ENCODE measurements around the gene SKP2.

- TF ChIP-seq CTCF (IDR thresholded peaks at IDR 0.05; ENCODE audit: insufficient read depth, low read depth, low read length) = no peak
- TF ChIP-seq EZH2 (IDR thresholded peaks at IDR 0.05; ENCODE audit: insufficient read depth, low read length) = no peak
These were observed 46.1 kb upstream of the SKP2 start for GRCh38 chr5:36105819-36106218.

All from astrocyte (in vitro differentiated cells and primary cell).